OCI-LY7 (cell line): ENCODE results near the gene BTBD7. TPM values are rescaled to one million over a fixed set of nuclear protein-coding genes. Genes with fewer than 3 reads are reported as not detected.
"Not testable (repeated sequence)": the region's sequence is repeated elsewhere in the genome, so short reads cannot be mapped to it uniquely, and the experiment has no call there.

Experiments
- BruUV-seq: library from RNA; stranded (reverse); fragments of 400-500 nt; replicated peaks from 2 replicates; lab custom pipeline; 2021; lab: Mats Ljungman, UMichigan
- CTCF ChIA-PET: fragments of 300-600 bp; sonication (Branson Sonifier 250); formaldehyde crosslinking; loops from one replicate; lab custom pipeline; 2022; ENCODE audit warnings: antibody characterized with exemption; ENCODE audit not compliant: unreplicated experiment; lab: Charles Lee
- POLR2A ChIA-PET: fragments of 300-600 bp; sonication (Branson Sonifier 250); formaldehyde crosslinking; loops from one replicate; lab custom pipeline; 2022; ENCODE audit warnings: antibody characterized with exemption; lab: Charles Lee
- DNase-seq: peaks from one replicate; pipeline ENCODE4 v3.0.0-alpha.2; 2015; ENCODE audit warnings: low spot score
- H2AFZ ChIP-seq: fragments of 200-600 bp; sonication (generic), shearing (Covaris generic); 2 replicates; pipeline ENCODE4 v1.6.1; 2014; ENCODE audit warnings: mild to moderate bottlenecking, antibody characterized with exemption, low read length, moderate library complexity
- H3K27ac ChIP-seq: fragments of 200-600 bp; sonication (generic); 2 replicates; pipeline ENCODE4 v1.5.1; 2014; ENCODE audit warnings: mixed run types, low read depth, mild to moderate bottlenecking, moderate library complexity, low read length, inconsistent platforms; ENCODE audit not compliant: poor library complexity, severe bottlenecking
- H3K36me3 ChIP-seq: fragments of 200-600 bp; sonication (generic); 2 replicates; pipeline ENCODE4 v1.6.1; 2014; ENCODE audit warnings: mild to moderate bottlenecking, antibody characterized with exemption, low read length, moderate library complexity, mixed read lengths; ENCODE audit not compliant: insufficient read depth
- H3K4me1 ChIP-seq: fragments of 200-600 bp; sonication (generic); 2 replicates; pipeline ENCODE4 v1.5.1; 2014; ENCODE audit warnings: mild to moderate bottlenecking, low read length; ENCODE audit not compliant: insufficient read depth, poor library complexity, severe bottlenecking
- H3K4me2 ChIP-seq: fragments of 200-600 bp; sonication (generic); 2 replicates; pipeline ENCODE4 v1.6.1; 2014; ENCODE audit warnings: mild to moderate bottlenecking, low read length
- H3K4me3 ChIP-seq: fragments of 200-600 bp; sonication (generic); 2 replicates; pipeline ENCODE4 v1.5.1; 2014; ENCODE audit warnings: mild to moderate bottlenecking, low read depth, low read length; ENCODE audit not compliant: poor library complexity, severe bottlenecking
- H3K79me2 ChIP-seq: fragments of 200-600 bp; sonication (generic); 2 replicates; pipeline ENCODE4 v1.6.1; 2016; ENCODE audit warnings: low read depth, mild to moderate bottlenecking, low read length, moderate library complexity, mixed read lengths; ENCODE audit not compliant: insufficient read depth
- H3K9me2 ChIP-seq: fragments of 200-600 bp; sonication (generic); 2 replicates; pipeline ENCODE4 v1.6.1; 2016; ENCODE audit warnings: mild to moderate bottlenecking, low read length, mixed read lengths; ENCODE audit not compliant: insufficient read depth
- H3K9me3 ChIP-seq: fragments of 200-600 bp; sonication (generic); 2 replicates; pipeline ENCODE4 v1.6.1; 2014; ENCODE audit warnings: mild to moderate bottlenecking, mixed run types, low read length, mixed read lengths
- H4K20me1 ChIP-seq: fragments of 200-600 bp; sonication (generic); 2 replicates; pipeline ENCODE4 v1.6.1; 2014; ENCODE audit warnings: mild to moderate bottlenecking, antibody characterized with exemption, low read length, moderate library complexity, mixed read lengths; ENCODE audit not compliant: insufficient read depth
- EZH2phosphoT487 ChIP-seq: fragments of 200-600 bp; sonication (generic); IDR thresholded peaks from 2 replicates; pipeline ENCODE4 v1.6.1; 2018; ENCODE audit warnings: low read depth, borderline replicate concordance, mild to moderate bottlenecking, mixed run types, antibody characterized with exemption, low read length, moderate library complexity, mixed read lengths
- intact Hi-C: fragments of 100-400 bp; cut with micrococcal nuclease; formaldehyde crosslinking; loops from one replicate; pipeline ENCODE4 v1.10.0; 2022; ENCODE audit not compliant: unreplicated experiment
- total RNA-seq, 2 experiments: library from RNA; depleted of rRNA in 1 of 2; stranded (reverse); fragments of >200 nt in 1 of 2; shearing (Covaris generic) in 1 of 2; gene quantifications; 2 replicates each; pipeline ENCODE4 v1.2.3, GENCODE V29; 2014 to 2022
- TF ChIP-seq, protein P1 (sequence below): fragments of 200-600 bp; sonication (generic); conservative IDR thresholded peaks from 2 replicates; pipeline ENCODE4 v1.5.1; 2014; ENCODE audit warnings: mild to moderate bottlenecking, antibody characterized with exemption, low read length, moderate library complexity, mixed read lengths

The BTBD7 gene
- total RNA-seq, 2 experiments from 2014 or later, result 9.7 to 19.6 TPM

DNA sequence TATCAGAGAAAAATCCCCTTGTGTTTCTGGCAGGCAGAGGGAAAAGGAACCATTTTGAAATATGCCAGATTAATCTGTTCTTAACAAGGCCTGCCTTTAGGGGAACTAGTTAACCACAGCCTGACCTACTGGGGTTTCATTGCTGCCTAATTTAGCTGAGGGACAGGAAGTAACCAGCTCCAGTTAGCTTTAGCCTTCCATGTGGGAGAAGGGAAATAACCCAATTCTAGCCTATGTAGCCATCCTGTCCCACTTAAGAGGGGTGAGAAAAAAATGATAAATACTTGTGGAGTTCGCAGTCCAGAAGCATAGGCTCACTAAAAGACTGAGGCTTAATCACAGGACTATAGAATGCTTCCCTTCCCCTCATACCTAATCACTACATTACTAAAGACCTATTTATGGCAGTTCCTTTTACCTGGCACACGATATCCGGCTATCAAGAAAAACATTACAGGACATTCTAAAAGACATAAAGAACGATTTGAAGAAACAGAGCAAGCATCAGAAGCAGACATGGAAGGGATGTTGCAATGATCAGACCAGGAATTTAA lies 37.0 kb upstream of the BTBD7 start:
- POLR2A ChIA-PET, result no interaction called here

DNA sequence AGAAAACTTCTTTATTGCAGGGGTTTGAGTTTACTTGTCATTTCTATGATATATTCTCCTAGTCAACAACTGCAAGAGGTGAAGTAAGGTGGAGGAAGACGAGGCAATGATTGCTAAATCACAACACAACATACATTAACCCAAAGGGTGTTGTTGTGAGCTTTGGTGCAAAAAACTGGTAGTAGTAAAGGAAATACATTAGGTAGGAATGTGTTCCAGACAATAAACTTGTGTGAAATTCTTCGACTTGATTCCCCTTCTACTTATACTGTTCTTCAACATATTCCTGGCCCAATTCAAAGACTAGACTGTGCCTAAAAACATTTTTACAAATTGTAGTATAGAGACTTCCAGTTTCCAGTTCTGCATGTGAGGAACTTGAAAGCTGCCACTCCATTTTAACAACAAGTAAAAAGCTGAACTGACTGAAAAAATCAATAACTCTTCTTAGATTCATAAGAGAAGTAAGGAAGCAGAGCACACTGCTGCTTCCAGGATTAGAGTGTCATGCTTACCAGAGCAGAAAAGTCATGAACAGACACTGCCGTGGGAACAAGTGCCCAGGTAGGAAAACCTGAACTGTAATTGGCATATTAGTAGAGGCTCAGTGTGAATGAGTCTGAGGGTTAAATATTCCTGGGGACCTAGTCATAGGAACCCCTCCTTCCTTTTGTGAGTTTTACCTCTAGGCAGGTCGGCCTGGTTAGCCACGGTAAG lies 36.3 kb upstream of the BTBD7 start:
- TF ChIP-seq, protein P1, sequence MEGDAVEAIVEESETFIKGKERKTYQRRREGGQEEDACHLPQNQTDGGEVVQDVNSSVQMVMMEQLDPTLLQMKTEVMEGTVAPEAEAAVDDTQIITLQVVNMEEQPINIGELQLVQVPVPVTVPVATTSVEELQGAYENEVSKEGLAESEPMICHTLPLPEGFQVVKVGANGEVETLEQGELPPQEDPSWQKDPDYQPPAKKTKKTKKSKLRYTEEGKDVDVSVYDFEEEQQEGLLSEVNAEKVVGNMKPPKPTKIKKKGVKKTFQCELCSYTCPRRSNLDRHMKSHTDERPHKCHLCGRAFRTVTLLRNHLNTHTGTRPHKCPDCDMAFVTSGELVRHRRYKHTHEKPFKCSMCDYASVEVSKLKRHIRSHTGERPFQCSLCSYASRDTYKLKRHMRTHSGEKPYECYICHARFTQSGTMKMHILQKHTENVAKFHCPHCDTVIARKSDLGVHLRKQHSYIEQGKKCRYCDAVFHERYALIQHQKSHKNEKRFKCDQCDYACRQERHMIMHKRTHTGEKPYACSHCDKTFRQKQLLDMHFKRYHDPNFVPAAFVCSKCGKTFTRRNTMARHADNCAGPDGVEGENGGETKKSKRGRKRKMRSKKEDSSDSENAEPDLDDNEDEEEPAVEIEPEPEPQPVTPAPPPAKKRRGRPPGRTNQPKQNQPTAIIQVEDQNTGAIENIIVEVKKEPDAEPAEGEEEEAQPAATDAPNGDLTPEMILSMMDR, result no peak
- TF ChIP-seq EZH2phosphoT487, result no peak
- Histone ChIP-seq H3K4me1 (peaks cover 17% of the 10 kb centered on the region), H3K4me2 (peak overlapping the region; percentile 25), H3K79me2 (no peaks in the 10 kb centered on the region), H3K9me2 (no peaks in the 10 kb centered on the region), H3K36me3 (no peaks in the 10 kb centered on the region), H2AFZ (peak overlapping the region; percentile 84), H3K27ac (no peak overlapping the region), H3K4me3 (no peak overlapping the region), H4K20me1 (no peaks in the 10 kb centered on the region), H3K9me3 (no peaks in the 10 kb centered on the region)
- ChIA-PET POLR2A (no interaction called here), CTCF (no interaction called here)
- intact Hi-C loops, result no loop called here
- DNase-seq, result no peak
- BruUV-seq, result no TSS peak

More for the DNA sequence above, 37.0 kb upstream of the BTBD7 start:
- peak overlapping the region; percentile 84 for H2AFZ ChIP-seq
- H3K9me3 ChIP-seq, result no peaks in the 10 kb centered on the region
- H3K36me3 ChIP-seq, result no peaks in the 10 kb centered on the region
- CTCF ChIA-PET, result no interaction called here
- H3K79me2 ChIP-seq, result no peaks in the 10 kb centered on the region
- H3K4me1 ChIP-seq, result peaks cover 17% of the 10 kb centered on the region
- no peaks in the 10 kb centered on the region for H3K9me2 ChIP-seq
- DNase-seq, result peak; percentile 34
- H3K4me3 ChIP-seq, result no peak overlapping the region
- H3K27ac ChIP-seq, result no peak overlapping the region
- TF ChIP-seq, protein P1, result no peak
- no peak for TF ChIP-seq EZH2phosphoT487
- no peaks in the 10 kb centered on the region for H4K20me1 ChIP-seq
- intact Hi-C loops, result no loop called here
- peak overlapping the region; percentile 25 for H3K4me2 ChIP-seq
- no TSS peak for BruUV-seq

DNA sequence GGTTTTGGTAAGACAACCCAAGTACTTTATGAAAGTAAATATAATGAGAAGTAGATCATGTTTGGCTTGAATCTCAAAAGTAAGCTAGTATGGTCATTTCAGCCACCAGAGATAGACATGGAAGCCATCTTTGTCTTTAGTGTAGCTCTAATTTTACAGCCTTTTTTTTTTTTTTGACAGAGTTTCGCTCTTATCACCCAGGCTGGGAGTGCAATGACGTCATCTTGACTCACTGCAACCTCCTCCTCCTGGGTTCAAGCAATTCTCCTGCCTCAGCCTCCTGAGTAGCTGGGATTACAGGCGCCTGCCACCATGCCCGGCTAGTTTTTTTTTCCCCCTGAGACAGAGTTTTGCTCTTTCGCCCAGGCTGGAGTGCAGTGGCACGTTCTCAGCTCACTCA lies 22.0 kb upstream of the BTBD7 start:
- H2AFZ ChIP-seq, H3K36me3 ChIP-seq, H3K79me2 ChIP-seq, H3K4me3 ChIP-seq, H3K9me2 ChIP-seq, DNase-seq, H3K4me1 ChIP-seq, CTCF ChIA-PET, BruUV-seq, H3K4me2 ChIP-seq, intact Hi-C loops, H3K9me3 ChIP-seq, H4K20me1 ChIP-seq, H3K27ac ChIP-seq: not testable (repeated sequence)
- POLR2A ChIA-PET, result interaction anchor here (0.6 kb wide), 1 partner anchor 13 kb away, joined by 5 read pairs; no protein-coding TSS in a partner anchor
